Measurements from ENCODE around the gene SLC2A4.

Gene SLC2A4

GRCh38 chr17:7279448-7279847 is 2.1 kb upstream of the SLC2A4 start:
- H3K4me3 ChIP-seq (ENCODE audit: low read depth, low read length) = no peak overlapping the region
- in situ Hi-C loops (cut with HindIII; ENCODE audit: low sequenced_read_pairs) = no loop called here
- DNase-seq (ENCODE audit: low read depth, low spot score) = no peak
- TF ChIP-seq CTCF (IDR thresholded peaks at IDR 0.05; ENCODE audit: low read depth, low read length) = no peak

DNA sequence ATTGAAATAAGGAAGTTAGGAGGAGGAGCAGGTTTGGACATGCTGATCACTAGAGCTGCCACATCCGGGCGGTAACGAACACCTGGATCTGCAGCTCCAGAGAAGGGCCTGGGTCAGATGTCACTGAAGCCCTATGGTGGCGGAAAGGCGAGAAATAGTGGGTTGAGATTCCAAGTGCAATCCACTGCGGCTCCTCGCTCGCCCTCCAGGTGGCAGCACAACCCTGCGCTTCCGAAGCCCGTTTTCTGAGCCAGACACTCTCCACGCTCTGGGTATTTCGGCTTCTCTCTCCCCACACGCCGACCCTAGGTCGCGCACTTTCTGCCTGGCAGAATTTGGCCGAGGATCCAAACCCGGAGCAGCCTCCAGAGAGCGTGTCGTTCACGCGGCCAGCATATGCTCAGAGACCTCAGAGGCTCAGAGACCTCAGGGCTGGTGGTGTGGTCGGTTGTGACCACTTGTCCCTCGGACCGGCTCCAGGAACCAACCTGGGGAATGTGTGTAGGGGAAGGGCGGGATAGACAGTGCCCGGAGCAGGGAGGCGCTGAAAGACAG is 922 bp upstream of the SLC2A4 start:
- peak; percentile 72 for DNase-seq (ENCODE audit: low read depth, low spot score)
- H3K4me3 ChIP-seq (ENCODE audit: low read depth, low read length) = peak overlapping the region; percentile 36
- peak; percentile 95 for TF ChIP-seq CTCF (IDR thresholded peaks at IDR 0.05; ENCODE audit: low read depth, low read length)
- in situ Hi-C loops (cut with HindIII; ENCODE audit: low sequenced_read_pairs) = no loop called here

DNA sequence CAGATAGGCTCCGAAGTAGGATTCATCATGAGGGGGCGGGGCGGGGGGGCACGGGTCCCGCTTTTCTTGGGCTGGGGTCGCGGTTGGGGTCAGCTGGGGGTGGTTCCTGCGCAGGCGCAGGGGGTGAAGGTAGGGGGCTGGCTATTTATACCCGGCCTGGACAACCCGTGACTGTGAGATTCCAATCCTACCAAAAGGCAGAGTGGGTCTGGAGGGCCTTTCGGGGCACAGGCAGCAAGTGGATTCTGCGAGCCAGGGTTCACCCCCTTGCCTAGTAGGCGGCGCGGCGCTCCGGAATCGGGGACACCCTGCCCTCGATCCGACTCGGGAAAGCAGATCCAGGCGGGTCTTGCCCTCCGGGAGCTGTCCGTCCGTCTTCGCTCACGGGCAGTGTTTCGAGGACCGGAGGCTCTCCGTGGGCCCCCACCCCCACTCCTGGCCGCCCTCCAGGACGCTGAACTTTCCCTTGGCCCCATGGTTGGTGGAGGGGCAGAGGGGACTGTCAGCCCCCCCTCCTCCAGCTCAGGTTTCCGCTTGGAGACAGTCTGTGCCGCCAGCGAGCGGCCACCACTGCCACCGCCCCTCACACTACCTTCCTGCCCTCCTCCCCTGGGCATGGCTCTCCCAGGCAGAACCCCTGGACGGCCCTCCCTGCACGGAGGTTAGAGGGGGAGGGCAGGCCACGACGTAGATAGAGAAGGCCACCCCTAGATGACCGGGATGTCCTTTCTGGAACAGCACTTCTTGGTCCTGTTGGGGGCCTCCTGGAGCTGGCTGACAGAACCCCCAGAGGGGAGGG is 634 bp downstream of the SLC2A4 start:
- TF ChIP-seq CTCF (IDR thresholded peaks at IDR 0.05; ENCODE audit: low read depth, low read length) = no peak
- H3K4me3 ChIP-seq (ENCODE audit: low read depth, low read length) = peak overlapping the region; percentile 36
- in situ Hi-C loops (cut with HindIII; ENCODE audit: low sequenced_read_pairs) = no loop called here
- DNase-seq (ENCODE audit: low read depth, low spot score) = no peak

DNA sequence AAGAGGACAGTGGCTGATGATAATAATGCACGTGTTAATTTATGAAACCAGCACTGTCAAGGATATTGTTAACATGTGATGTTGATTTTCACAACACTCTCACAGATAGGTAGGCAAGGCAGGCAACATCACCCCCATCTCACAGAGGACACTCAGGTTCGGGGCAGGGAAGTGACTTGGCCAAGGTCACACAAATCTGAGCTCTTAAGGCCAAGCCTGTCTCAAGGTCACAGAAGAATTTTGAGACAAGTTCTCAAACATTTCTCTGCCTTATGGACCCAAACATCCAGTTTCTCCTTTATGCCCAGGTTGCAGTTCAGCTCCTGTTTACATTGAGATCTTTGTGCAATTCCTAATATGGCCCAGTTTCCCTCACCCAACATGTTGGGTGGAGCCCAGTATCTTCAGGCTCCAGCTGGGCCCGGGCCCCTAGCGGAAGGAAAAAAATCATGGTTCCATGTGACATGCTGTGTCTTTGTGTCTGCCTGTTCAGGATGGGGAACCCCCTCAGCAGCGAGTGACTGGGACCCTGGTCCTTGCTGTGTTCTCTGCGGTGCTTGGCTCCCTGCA is 1.3 kb downstream of the SLC2A4 start:
- no peak for DNase-seq (ENCODE audit: low read depth, low spot score)

GRCh38 chr17:7283471-7284216 is 2.1 kb downstream of the SLC2A4 start:
- no peak for TF ChIP-seq CTCF (IDR thresholded peaks at IDR 0.05; ENCODE audit: low read depth, low read length)
- H3K4me3 ChIP-seq (ENCODE audit: low read depth, low read length) = no peak overlapping the region
- no peak for DNase-seq (ENCODE audit: low read depth, low spot score)
- in situ Hi-C loops (cut with HindIII; ENCODE audit: low sequenced_read_pairs) = no loop called here

More for the DNA sequence above, 1.3 kb downstream of the SLC2A4 start:
- H3K4me3 ChIP-seq (ENCODE audit: low read depth, low read length) = no peak overlapping the region
- no peak for TF ChIP-seq CTCF (IDR thresholded peaks at IDR 0.05; ENCODE audit: low read depth, low read length)
- in situ Hi-C loops (cut with HindIII; ENCODE audit: low sequenced_read_pairs) = no loop called here

GRCh38 chr17:7284911-7285310 is 3.4 kb downstream of the SLC2A4 start:
- DNase-seq (ENCODE audit: low read depth, low spot score) = no peak
- no peak for TF ChIP-seq CTCF (IDR thresholded peaks at IDR 0.05; ENCODE audit: low read depth, low read length)
- in situ Hi-C loops (cut with HindIII; ENCODE audit: low sequenced_read_pairs) = no loop called here
- no peak overlapping the region for H3K4me3 ChIP-seq (ENCODE audit: low read depth, low read length)
